ENCODE data around the gene TSPAN18. TPM values are rescaled to one million over a fixed set of nuclear protein-coding genes. Genes with fewer than 3 reads are reported as not detected.

The TSPAN18 gene
- total RNA-seq, 4 donors from 2014 or later, result 2.2 to 18.1 (median 3.4) TPM

GRCh38 chr11:44690651-44691050 lies 36.1 kb upstream of the TSPAN18 start:
- DNase-seq (ENCODE audit: low spot score) (no peak), ATAC-seq (ENCODE audit: low FRiP score) (no peak)
- TF ChIP-seq, protein P1, sequence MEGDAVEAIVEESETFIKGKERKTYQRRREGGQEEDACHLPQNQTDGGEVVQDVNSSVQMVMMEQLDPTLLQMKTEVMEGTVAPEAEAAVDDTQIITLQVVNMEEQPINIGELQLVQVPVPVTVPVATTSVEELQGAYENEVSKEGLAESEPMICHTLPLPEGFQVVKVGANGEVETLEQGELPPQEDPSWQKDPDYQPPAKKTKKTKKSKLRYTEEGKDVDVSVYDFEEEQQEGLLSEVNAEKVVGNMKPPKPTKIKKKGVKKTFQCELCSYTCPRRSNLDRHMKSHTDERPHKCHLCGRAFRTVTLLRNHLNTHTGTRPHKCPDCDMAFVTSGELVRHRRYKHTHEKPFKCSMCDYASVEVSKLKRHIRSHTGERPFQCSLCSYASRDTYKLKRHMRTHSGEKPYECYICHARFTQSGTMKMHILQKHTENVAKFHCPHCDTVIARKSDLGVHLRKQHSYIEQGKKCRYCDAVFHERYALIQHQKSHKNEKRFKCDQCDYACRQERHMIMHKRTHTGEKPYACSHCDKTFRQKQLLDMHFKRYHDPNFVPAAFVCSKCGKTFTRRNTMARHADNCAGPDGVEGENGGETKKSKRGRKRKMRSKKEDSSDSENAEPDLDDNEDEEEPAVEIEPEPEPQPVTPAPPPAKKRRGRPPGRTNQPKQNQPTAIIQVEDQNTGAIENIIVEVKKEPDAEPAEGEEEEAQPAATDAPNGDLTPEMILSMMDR (IDR thresholded peaks at IDR 0.05), result no peak

DNA sequence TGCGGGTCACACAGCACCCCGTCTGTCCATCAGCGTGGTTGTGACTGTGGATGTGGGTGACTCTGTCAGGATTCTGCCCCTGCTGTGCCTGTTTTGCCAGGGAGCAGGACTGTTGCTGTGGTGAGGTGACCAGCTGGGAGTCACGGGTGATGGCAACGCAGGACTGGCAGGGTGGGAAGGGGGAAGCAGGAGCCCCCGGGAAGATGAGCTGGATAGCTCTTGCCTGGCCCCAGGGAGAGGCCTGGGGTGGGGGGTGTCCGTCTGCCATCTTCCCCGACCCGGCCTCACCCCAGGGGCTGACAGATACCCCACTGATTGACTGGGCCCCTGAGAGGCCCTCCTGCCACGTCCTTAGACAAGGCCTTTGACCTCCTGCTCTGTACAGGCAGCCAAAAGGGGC lies 34.3 kb upstream of the TSPAN18 start:
- ATAC-seq (ENCODE audit: low FRiP score) (no peak), DNase-seq (ENCODE audit: low spot score) (no peak)
- TF ChIP-seq, protein P1 (IDR thresholded peaks at IDR 0.05), result no peak

DNA sequence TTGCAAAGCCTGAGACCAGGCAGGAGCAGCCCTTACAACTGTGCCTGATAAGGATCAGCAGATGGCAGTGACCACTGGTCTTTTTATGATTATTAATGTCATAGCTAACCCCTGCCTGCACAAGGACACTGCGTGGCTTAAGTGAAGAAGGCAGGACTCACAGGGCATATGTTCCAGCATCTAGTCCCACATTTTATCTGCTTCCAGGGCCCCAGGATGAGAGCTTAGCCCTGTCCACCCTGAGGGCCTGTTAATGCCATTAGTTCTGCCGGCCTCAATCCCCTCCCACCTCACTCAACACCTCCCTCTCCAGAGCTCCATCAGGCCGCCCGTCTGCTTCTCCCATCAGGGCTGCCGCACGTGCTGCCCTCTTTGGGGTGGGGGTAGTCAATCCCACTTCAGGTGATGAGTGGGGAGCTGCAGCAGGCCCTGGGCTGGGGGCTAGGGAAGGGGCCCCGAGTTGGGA lies 33.1 kb upstream of the TSPAN18 start:
- TF ChIP-seq, protein P1 (IDR thresholded peaks at IDR 0.05), result no peak
- no peak for ATAC-seq (ENCODE audit: low FRiP score)
- DNase-seq (ENCODE audit: low spot score), result no peak

- TF ChIP-seq, protein P1 (IDR thresholded peaks at IDR 0.05), result no peak
- ATAC-seq (ENCODE audit: low FRiP score) (no peak), DNase-seq (ENCODE audit: low spot score) (no peak)
Measured at GRCh38 chr11:44694443-44694842, 32.3 kb upstream of the TSPAN18 start.

DNA sequence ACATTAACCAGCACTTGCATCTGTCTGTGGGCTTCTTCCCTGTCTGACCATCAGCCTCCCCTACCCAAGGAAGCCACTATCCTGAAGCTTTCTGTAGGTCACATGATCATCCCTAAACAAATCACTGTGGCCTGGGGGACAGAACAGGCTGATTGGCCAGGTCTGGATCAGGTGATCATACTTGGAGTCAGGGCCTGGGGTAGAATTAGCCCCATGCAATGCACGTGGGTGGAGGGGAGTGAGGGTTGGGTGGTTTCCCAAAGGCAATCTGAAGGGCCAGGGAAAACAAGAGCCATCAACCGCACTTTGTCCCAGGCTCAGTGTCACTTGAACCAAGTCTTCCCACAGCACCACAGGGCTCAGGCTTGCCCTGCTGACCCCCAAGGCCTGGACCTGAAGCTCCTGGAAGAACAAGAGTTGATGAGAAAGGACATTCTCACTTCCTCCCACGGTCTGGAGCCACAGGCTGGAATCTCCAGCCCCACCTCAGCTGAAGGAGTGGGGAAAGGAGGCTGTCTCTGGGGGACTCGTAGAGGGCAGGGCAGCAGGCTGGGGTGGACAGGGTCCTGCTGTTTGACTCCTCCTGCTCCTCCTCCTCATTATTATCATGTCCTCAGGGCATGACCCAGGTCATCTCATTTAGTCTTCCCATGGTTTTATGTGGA lies 31.5 kb upstream of the TSPAN18 start:
- TF ChIP-seq, protein P1 (IDR thresholded peaks at IDR 0.05), result no peak
- DNase-seq (ENCODE audit: low spot score) (no peak), ATAC-seq (ENCODE audit: low FRiP score) (no peak)

GRCh38 chr11:44698252-44698912 lies 28.4 kb upstream of the TSPAN18 start:
- DNase-seq (ENCODE audit: low spot score) (no peak), ATAC-seq (ENCODE audit: low FRiP score) (no peak)
- TF ChIP-seq, protein P1 (IDR thresholded peaks at IDR 0.05), result no peak

All from omental fat pad (tissue), 4 donors.